Stimulated activated CD4-positive, alpha-beta T cell treated with anti-CD3 and anti-CD28 coated beads, TNF-alpha, amount 100 ng/mL, for 1 hour (primary cell): ENCODE measurements around the gene DYRK1A.

ENCODE experiments used
- DNase-seq, 3 donors: peaks; one replicate each; pipeline ENCODE4 v3.0.0-alpha.2; 2020; ENCODE audit warnings: low read depth in 3 of 3, low spot score in 1 of 3

Gene DYRK1A

GRCh38 chr21:37384416-37384815 is 17.8 kb downstream of the DYRK1A start:
- no peak for DNase-seq

DNA sequence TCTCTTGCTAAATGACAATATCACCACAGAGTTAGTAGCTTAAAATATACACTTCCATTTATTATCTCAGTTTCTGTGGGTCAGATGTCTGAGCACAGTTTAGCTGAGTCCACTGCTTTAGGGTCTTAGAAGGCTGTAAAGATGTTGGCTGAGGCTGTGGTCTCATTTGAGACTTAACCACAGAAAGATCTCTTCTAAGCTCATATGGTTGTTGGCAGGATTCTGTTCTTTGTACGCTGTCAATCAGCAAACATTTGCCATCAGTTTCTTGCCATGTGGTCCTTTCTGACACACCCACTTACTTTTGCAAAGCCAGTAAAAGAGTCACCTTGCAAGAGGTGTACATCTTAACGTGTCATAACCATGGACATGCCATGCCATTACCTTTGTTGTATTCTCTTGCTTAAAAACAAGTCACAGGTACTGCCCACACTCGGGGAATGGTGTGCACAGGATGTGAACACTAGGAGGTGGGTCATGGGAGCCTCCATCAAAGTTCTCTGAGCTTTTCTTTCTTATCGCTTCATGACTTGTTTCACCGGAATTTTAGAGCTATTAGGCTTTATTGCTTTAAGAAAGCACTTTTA is 18.7 kb downstream of the DYRK1A start:
- DNase-seq: no peak

- no peak for DNase-seq
Measured at GRCh38 chr21:37386151-37386550, 19.6 kb downstream of the DYRK1A start.

DNA sequence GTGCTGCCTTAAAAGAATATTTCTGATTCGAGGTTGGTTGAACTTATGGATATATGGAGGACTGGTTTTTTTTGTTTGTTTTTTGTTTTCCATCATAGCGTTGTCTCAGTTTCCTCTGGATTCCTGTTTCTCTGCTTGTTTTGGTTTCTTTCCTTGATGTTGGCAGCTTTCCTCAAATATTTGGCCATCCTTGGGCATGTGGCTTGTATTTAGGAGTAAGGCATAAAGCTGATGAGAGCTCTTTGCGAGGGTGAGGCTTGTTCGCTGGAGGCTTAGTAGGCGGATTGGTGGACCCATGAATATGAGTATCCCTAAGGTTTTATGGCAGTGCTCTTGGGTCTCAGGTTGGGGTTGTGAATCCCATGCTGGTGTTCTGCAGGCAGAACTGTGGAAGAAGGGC is 22.9 kb downstream of the DYRK1A start:
- DNase-seq: no peak

- DNase-seq: no peak
Measured at GRCh38 chr21:37391666-37392065, 25.1 kb downstream of the DYRK1A start.

GRCh38 chr21:37392441-37392840 is 25.9 kb downstream of the DYRK1A start:
- DNase-seq: no peak

GRCh38 chr21:37393030-37393429 is 26.5 kb downstream of the DYRK1A start:
- DNase-seq: no peak

DNA sequence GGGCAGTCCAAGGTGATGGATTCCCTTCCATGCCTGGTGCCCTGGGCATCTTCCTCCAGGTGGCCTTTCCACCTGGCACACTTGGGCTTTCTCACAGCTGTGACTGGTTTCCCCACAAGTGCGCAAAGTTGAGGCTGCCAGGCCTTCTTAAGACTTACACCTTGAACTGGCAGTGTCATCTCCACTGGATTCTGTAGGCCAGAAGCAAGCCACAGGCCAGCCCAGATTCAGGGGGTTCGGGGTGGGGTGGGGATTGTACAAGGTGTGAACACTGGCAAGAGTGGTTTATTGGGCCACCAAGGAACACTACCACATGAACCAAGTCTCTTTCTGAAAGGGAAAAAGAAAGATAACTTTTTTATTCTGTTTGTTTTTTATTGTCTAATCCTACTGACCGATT is 27.2 kb downstream of the DYRK1A start:
- no peak for DNase-seq

DNA sequence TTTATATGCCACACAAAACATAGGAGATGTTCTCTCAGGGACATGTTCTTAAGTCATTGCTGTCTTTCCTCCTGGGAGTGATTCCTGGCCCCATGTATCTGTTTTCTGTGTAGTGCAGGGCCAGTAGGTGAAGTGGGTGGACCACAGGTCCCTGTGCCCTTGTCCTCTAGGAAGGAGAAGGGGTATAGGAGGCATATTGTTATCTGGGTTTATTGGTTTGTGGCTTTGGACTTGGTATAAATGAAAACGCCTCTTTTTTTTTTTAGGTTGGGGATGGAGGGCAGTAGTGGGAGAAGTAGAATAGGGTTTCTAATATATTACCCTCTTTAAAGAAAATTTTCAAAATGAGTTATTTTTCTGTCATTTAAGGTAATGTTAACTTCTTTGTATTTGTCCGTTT is 29.4 kb downstream of the DYRK1A start:
- DNase-seq: no peak

DNA sequence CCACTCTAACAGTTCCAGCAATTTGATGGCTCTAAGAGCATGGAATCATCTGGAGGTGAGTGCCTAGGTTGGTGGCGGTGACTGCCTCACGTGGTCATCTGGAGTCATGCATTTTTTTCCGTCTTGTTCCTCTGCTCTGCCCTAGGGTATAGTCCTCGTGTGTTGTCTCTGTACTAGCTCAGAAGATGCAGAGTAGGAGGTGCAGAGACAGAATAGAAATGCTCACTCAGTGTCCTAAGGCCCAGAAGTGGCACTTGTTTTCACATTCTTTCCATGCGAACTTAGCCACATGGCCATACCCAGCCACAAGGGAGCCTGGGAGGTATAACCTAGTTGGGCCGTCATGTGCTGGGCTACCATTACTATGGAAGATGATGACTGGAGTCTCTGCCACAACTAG is 30.3 kb downstream of the DYRK1A start:
- no peak for DNase-seq

DNA sequence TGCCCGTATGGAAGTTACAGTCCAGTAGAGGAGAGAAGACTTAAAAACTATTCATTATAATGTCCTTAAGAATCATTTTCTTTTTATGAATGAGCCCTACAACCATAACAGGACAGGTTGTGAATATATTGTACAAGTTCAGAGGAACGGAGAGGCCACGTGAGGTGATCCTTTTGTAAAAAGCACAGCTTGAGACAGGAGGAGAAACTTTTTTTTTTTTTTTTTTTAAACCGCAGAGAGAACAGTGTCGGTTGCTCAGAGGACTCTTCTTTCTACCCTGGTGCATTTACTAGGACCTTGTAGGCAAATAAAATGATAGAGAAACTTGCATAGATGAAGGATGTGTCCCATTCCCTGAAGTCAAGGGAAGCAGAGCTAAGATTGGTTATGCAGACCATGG is 32.1 kb downstream of the DYRK1A start:
- DNase-seq: no peak

- no peak for DNase-seq
Measured at GRCh38 chr21:37402251-37402867, 35.8 kb downstream of the DYRK1A start.

- DNase-seq: no peak
Measured at GRCh38 chr21:37405629-37406028, 39.1 kb downstream of the DYRK1A start.

DNA sequence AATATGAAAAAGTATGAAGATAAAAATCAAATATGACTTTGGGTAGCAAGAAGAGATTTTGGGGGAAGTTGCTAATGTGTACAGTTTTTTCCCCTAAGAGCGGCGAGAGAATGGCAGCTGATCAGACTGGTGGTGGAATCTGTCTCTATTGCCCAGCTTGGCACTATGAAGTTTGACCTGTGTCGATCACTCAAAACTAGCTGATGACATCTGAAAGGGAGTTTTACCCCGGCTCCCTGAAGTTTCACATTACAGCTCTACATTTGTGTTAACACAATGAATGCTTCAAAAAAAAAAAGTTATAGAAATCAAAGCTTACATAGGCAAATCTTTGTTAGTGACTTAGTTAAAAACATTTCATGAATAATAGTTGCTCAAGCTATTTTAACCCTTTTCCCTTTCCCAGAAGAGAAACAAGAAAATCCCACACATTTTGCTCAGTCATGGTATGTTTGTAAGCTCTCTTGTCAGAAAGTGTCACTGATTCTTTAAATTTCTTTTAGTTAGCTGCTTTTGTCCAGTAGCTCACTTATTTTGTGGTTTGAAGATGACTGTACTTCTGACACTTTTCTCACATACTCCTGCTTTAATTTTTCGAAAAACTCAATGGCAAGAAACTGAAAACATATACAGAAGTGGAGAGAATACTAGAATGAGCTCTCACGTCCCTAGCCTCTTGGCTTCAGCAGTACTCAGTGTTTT is 41.3 kb downstream of the DYRK1A start:
- no peak for DNase-seq

DNA sequence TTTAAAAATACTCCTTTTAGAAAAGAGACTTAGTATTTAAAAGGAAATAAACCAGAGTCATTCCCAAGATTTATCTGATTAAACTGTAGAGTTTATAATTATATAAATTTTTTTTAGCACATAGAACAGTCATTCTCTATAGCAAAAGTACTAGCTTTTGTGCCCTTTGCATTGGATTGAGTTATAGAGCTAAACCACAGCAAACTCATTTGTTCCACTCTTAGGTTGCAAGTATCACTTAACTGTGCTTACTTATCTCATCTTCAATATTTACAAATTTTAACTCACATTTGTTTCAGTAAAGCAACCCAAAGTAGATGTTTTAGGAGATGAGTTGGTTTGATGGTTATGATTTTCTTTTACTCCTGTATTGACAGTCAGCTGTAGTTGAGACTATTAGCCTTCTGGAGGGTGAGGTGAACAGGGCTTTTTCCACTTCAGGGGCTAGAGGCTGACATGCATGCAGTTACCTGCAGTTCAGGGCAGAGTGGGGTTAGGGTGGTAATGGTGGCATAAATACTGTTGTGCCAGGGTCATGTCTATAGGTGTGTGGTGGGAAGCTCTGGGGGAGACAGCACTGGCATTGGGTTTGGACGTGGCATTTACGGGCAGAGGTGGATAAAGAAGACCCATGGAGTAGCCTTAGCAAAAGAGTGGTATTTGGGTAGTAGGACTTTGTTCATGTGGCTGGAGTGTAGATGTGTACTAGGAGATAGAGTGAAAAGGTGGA is 42.1 kb downstream of the DYRK1A start:
- DNase-seq: no peak

DNA sequence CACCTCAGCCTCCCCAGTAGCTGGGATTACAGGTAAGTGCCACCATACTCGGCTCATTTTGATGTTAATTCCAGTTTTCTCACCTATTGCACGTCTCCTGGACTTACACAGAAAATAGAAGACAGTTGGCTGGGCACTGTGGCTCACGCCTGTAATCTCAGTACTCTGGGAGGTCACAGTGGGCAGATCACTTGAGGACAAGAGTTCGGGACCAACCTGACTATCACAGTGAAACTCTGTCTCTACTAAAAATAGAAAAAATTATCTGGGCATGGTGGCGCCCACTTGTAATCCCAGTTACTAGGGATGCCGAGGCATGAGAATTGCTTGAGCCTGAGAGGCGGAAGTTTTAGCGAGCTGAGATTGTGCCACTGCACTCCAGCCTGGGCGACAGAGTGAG is 44.1 kb downstream of the DYRK1A start:
- no peak for DNase-seq

DNA sequence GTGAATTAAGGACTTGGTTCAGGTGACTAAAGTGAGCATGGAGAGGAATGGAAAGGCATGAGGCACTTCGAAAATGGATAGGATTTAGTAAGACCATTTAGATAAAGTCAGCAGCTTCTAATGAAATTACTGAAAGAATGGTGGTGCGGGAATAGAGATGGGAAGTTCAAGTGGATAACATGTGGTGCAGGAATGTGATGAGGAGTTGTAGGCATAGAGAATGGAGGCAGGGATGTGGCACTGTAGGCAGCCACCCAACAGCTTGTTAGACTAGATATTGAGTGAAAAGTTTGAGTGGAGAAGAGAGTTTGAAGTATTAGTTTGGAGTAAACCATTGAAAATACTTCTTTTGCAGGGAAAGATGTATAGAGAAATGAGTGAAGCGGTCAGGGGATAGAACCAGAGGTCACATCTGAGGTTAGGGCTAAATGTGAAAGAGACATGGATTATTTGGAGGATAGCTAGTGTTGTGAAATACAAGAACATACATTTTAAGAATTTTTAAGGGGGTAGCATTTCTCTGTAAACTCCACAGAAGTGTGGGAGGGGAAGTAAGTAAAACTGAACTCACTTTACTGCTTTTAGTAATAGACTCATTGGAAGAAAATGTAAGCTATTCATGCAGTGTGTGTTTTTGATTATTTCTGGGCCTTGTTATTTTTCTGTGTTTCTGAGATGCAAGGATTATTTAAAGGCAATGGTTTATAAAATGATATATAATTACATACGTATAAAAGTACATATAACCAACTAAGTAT is 46.2 kb downstream of the DYRK1A start:
- no peak for DNase-seq

DNA sequence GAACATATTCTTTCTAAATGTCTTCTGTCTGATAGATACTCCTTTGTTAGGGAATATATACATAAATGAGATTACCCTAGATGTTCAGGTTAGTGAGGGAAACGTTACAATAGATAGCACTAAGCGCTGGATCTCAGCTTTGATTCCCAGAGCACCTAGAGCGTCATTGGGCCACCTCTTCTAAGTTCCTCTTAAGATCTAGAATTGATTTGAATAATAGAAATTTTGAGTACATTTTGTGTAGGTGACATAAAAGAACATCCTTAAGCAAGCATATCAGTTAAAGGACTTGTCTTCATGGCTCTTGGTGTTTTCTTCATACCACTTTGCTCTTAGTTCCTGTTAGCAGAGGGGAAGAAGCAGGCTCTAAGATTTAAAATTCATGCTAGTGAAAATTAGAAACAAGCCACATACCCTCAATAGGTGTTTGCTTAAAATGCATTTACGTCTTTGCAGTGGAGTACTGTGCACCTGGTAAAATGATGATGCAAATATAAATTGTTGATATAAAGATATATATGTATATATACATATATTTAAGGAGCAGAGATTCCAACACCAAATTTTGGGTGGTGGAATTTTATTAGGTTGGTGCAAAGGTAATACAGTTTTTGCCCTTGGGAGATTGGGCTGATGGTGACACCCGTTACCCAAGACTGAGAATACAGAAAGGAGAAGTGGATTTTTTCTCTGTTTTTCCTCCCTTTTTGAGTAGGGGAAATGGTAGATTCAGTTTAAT is 47.1 kb downstream of the DYRK1A start:
- DNase-seq: no peak

DNA sequence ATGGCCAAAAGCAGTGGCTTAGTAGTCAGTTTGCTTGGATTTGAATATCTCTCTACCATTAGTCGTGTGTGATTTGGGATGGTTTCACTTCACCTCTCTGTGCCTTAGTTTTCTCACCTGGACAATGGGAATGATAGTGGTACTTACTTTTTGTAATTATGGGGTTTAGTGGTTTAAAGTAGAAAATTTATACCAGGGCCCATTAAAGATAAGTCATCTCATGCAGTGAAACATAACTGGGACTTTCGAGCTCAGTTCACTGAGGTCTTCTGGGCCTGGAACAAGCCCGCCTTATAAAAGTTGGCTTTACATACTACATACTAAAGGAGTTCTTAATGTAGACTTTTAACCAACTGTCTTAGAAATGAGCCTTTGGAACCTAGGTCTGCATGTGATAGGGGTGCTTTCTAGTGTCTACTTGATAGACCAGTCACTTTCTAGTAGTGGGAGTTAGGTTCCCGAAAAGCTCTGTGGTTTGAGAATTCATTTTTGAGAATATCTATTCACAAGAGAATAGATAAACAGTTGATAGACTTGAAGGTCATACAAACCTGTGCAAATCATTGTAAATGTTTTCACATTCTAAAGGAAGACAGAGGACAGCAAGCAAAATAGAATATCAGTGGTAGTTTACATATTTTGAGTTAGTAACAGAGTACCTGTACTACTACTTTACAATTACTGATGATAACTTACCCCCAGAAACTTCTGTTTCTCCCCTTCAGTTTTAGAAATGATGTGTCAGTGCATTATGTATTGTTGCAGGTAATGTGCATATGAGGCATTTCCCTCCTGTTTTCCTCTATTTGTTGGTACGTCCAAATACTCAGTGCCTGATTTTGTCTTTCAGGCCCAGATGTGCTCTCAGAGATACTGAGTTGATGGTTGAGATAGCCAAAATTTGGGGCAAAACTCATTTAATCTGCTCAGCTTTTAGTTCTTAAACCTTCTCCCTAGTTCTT is 48.0 kb downstream of the DYRK1A start:
- no peak for DNase-seq

DNA sequence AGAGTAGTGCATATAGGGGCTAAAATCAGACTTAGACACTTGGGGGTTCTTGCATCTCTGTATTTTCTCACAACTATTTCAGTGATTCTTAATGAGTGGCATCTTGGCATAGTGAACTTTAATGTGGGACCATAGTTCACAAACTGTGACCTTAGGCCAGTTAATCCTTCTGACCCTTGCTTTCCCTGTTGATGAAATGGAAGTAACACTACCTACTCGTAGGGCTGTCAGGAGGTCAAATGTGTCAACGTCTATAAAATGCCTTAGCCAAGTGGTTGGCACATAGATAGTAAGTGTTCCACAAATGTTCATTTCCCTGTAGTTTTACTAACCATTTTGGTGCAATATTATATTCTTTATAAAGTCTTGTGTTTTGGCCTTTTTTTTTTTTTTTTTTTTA is 49.4 kb downstream of the DYRK1A start:
- DNase-seq: no peak
